CD4-positive, alpha-beta T cell treated with Interleukin-21 for 1 hour (primary cell): ENCODE data around the gene LGALSL.

Source experiments
- DNase-seq: peaks from one replicate; pipeline ENCODE4 v3.0.0-alpha.2; 2020

Gene LGALSL

DNA sequence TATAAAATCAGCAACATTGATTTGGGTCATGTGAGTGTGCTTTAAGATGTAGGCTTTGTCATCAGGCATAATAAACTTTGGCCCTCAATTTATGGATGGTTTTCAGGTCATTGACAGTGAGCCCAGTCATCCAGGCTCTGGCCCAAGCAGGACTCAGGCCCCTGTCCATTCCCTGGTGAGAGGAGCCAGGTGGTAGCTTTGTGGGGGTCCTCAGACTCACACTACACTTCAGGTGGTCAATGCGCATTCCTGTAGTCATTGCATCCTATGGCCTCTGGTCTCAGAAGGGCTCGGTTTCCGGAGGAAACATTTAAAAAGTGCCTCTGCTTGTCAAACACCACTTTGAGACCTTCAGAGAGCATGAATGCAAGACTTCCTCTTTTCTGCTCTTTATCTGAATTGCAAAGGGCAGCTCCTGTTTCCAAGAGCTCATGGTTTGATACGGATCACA, 20.2 kb downstream of the LGALSL start:
- DNase-seq: no peak

- DNase-seq: no peak
Observed at GRCh38 chr2:64474636-64475035, 20.7 kb downstream of the LGALSL start.

DNA sequence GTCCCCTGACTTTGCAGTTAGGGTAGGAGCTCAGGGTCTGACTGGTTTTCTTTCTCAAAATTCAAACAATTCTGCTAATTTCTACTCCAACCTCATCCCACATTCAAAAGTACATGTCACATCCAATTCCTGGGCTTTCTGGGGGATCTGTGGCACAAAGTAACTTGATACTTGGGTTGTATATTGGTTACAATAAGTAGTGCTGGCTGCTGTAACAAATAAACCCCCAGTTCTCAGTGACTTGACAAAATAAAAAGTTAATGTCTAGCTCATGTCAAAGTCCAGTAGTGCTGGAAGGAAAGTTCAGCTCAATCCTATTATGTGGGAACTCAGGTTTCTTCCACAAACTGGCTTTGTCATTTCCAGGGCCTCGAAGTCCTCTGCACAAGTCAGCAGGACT, 23.1 kb downstream of the LGALSL start:
- DNase-seq: no peak

GRCh38 chr2:64477979-64478378, 24.0 kb downstream of the LGALSL start:
- no peak for DNase-seq

DNA sequence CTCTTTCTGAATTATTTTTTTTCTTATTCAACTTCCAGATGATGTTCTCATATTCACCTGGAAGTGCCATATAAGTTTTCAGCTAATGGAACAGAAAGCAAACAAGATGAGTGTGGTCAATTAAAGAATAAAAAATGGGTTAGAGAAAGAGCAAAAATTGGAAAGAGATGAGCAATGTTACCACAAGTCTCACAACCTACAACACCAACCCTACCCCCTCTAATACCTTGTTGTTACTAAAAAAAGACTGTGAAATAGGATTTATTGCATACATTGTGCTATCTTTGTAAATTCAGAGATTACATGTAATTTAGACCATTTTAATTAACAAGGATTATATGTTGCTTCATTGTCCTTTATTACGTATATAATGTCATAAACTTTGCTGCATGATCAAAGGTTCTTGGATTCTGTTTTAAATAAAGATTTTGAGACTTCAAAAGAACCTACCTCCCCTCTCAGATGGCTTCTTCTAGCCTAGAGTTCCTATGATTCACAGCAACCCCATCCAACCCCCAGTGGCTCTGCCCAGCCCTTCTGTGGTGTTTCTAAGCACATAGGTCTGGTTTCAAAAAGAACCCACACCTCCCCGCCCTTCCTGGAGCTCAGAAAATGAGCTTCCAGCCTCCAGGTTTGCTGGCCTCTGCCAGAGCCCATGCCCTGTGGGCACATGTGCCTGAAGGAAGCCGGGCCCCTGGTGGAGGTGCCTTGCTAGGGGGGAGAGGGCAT, 24.7 kb downstream of the LGALSL start:
- no peak for DNase-seq

DNA sequence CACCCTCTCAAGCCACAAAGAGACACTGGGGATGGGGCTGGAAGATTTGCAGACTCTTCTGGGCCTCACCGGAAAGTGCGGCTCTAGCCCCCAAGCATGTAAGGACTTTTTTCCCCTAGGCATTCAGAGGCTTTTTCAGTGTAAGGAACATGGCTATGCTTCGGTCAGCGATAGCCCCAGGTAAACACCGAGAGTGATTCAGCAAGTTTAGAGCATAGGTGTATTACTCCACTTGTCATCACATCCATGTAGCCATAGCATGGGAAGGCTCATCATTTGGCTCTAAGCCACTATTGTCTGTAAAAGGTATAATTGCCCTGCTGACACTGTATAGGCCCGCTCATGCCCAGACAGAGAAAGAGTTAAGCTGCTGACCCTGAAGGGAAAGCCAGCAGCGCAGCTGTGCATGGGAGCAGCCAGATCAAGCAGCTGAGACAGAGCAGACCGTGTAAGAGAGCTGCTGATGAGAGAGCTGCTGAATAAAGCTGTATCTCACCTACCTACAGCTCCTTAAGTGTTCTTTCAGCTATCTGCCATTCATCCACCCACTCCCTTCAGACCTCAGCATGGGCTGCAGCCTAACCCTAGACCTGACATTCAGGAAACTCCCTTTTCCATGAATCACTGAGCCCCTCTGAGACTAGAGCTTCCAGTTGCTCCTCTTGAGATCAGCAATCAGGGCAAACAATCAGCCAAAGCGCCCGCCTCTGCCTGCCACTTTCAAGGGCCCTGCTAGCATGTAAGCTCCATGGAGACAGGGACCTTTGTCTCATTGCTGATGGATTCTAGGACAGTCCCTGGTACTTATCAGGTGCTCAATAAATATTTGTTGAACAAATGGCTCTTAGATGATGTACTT, 25.5 kb downstream of the LGALSL start:
- no peak for DNase-seq

- no peak for DNase-seq
Observed at GRCh38 chr2:64481665-64482064, 27.7 kb downstream of the LGALSL start.

GRCh38 chr2:64482243-64482642, 28.3 kb downstream of the LGALSL start:
- no peak for DNase-seq

GRCh38 chr2:64482765-64483504, 29.0 kb downstream of the LGALSL start:
- no peak for DNase-seq

DNA sequence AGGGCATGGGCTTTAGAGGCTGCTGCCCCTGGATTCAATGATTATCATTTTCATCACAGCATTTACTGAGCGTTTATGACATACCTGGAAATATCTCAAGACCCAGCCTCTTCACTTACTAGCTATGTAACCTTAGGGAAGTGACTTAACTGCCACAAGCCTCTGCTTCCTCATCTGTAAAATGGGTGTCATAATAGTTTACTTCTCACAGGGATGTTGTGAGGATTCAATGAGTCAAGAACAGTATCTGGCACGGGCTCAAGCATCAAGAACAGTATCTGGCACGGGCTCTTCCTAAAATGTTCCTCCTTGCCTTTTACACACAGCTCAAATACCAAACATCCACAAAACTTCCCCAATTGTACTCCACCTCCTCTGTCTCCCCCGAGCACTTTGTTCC, 31.4 kb downstream of the LGALSL start:
- DNase-seq: no peak

DNA sequence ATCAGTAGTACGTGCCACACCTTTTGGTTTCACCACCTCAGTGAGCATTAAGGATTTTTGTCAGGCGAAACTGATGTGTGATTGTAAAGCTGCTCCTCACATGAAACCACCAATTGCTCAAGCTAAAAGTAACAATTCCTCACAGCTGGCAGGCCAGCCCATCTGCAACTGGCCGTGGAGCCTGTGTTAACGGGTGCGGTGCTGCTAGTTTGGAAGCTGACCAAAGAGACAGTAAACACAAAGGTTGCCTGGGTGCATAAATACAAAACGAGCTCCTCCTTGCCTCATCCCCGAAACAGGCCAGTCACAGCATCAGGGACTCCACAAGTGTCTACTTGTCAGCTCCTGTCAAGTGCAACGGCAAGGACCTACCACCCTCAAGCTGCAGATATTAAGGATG, 32.0 kb downstream of the LGALSL start:
- DNase-seq: no peak

GRCh38 chr2:64487256-64488049, 33.5 kb downstream of the LGALSL start:
- no peak for DNase-seq

DNA sequence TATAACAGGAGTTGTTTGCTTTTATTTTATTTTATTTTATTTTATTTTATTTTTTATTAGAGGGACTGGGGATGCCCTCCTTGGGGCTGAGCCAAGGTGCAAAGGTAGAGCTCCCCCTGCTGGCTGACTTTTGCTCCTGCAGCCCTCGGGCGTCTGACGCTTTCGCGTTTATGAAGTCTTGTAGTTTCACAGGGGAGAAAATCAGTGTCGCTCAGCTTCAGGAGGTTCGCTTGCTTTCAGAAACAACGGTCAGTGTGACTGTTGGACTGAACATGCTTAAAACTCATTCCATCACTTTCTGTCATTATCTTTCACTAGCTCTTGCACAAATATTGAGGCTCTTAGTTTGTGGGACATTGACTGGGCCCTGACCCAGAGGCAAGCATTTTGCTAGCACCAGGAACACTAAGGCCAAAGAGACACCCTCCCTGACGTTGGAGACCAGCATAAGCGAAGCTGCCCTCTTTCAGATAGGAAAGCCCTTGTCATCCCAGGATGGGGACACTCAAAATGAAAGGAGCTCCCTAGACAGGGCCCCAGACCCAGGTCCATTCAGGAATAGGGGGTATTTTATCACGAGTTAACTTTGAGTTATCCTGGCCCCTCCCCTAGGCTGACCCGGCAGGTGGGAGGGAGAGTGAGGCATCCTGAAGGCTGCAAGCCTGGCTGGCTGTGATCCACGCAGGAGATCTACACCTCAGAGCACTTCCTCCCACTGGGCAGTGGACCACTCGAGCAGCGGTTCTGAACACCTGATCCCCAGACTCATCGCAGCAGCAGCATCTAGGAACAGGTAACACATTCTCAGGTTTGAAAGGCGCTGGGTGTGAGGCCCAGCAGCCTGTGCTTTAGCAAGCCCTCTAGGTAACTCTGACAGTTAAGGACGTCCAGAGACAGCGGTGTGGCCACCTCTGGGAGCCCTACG, 34.4 kb downstream of the LGALSL start:
- peak; percentile 73 for DNase-seq

DNA sequence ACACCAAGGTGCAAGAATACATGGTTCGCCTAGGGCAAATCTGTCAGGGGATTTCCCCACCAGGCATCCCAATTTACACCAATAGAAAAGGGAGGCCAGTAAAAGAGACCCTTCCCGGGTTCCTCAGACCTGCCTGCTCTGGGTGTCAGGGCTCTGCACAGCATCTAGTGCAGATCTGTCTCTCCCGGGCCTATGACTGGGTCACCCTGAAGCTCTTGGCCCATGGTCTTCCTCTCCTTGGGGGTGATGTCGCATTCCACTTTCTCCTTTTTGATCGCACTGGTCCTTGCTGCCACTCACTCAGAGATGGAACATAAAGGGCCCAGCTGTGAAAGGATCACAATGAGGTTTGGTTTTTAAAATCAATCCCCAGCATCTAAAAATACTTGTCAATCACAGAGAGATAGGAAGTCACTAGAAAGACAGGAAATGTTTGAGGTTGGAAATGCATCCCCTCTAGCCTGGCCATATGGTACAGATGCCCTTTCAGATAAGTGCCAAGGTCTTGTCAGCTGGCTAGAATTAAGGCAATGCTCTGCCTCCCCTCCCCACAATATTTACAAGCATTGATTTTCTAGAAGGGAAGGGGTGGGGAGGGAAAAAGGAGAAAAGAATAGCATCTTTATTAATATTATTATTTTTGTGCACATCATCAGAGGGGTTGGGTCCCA, 35.3 kb downstream of the LGALSL start:
- no peak for DNase-seq

DNA sequence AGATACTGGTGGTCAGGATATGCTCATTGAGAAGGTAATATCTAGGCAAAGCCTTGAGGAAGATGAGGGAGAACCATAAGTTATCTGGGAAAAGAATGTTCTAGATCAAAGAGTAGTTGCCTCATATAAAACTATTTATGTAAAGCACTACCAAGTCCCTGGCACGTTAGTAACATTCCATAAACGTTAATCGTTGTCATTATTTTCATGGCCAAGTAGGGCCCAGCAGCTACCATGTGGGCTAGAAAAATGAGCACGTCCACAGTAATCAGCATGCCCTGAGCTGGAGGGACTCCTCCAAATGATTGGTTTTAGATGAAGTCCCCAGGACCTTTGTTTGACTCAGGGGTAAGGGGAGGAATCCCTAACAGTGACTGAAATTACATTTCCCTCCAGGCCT, 37.5 kb downstream of the LGALSL start:
- no peak for DNase-seq

GRCh38 chr2:64492272-64492671, 38.3 kb downstream of the LGALSL start:
- DNase-seq: no peak

GRCh38 chr2:64492821-64493220, 38.9 kb downstream of the LGALSL start:
- no peak for DNase-seq

DNA sequence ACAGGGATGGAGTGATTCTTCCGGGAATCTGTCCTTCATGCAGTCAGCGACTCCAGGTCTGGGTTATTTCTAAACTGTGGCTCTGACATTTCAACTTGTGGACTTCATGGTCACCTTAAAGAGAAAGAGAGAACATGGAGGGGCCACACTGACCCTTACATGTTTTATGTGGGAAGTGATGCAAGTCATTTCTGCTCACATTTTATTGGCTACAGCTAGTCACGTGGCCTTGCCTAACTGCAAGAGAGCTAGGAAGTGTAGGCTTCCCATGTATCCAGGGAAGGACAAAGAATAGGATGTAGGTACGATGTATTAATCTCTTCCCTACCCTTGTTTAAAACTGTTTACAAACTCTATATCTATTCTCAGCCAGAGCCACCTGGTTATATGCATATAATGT, 39.8 kb downstream of the LGALSL start:
- no peak for DNase-seq

DNA sequence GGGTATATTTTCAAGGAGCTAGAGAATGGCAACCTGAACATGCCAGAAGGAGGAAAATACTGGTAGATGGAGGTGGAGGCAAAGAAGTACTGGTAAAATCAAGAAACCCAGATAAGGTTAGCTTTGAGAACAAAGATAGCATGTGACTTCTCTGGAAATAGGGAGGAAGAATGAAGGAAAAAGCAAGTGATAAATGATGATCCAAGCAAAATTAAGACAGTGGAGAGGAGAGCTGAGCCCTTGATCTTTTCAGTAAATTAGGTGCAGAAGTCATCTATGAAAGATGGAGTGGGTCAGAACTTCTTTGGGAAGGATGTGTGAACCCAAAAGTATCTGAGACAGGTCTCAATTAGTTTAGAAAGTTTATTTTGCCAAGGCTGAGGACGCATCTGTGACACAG, 44.5 kb downstream of the LGALSL start:
- no peak for DNase-seq

DNA sequence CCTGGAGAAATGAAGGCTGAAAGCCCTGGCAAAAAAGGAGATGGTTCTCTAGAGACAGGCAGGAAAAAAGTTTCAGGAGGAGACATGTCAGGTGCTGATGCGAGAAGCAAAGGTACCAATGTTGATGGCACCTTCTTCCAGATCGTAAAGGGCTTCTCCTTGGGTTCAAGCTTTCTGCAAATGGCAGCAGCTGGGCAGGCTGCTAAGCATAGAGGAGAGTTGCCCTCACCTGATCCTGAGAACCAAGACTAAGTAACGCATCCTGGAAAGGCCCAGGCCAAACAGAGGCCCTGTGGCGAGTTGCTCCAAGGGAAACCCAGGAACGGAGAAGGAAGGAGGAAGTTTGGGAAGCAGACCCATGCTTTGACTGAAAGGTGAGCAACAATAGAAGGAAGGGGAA, 46.6 kb downstream of the LGALSL start:
- DNase-seq: no peak

DNA sequence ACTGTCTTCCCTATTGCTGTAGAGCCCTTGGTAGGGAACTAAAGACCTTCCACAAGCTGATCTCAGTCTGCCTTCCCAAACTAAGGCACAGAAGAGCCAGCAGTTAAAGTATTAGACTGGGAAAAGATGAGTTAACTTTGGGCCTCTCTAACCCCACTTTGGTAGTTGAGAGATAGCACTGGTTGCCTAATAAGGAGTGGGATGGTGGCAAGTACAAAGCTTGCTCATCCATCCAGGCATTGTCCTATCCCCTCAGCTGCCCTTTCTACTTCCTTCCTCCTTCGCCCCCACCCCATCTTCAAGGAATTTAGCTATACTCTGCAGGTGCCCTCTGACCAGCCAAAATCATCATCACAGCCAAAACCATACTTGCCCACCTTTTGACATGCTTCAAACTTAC, 48.0 kb downstream of the LGALSL start:
- DNase-seq: no peak
